Activated T-cell treated with anti-CD3 and anti-CD28 coated beads for 1 hour (primary cell): ENCODE data around the gene ACAN.

Experiments used
- DNase-seq: peaks from one replicate; pipeline ENCODE4 v3.0.0-alpha.2; 2020; ENCODE audit warnings: low read depth

Gene ACAN

GRCh38 chr15:88803241-88803919 lies at the start of gene ACAN:
ACAN (plus strand) TSS chr15:88803436; CDS start chr15:88836207, 32,771 bp downstream.
- DNase-seq = no peak

- no peak for DNase-seq
Measured at GRCh38 chr15:88756521-88756920, 46.7 kb upstream of the ACAN start.

- no peak for DNase-seq
Measured at GRCh38 chr15:88756921-88757320, 46.3 kb upstream of the ACAN start.

GRCh38 chr15:88759872-88760271 lies 43.4 kb upstream of the ACAN start:
- no peak for DNase-seq

GRCh38 chr15:88764448-88764847 lies 38.8 kb upstream of the ACAN start:
- no peak for DNase-seq

GRCh38 chr15:88765212-88765611 lies 38.0 kb upstream of the ACAN start:
- no peak for DNase-seq

GRCh38 chr15:88769161-88769971 lies 33.9 kb upstream of the ACAN start:
- no peak for DNase-seq

- DNase-seq = no peak
Measured at GRCh38 chr15:88775776-88776175, 27.5 kb upstream of the ACAN start.

GRCh38 chr15:88776646-88777045 lies 26.6 kb upstream of the ACAN start:
- no peak for DNase-seq

- DNase-seq = no peak
Measured at GRCh38 chr15:88779944-88780343, 23.3 kb upstream of the ACAN start.

- DNase-seq = no peak
Measured at GRCh38 chr15:88782465-88782864, 20.8 kb upstream of the ACAN start.

- DNase-seq = no peak
Measured at GRCh38 chr15:88785217-88785616, 18.0 kb upstream of the ACAN start.

- DNase-seq = no peak
Measured at GRCh38 chr15:88788036-88788435, 15.2 kb upstream of the ACAN start.

- no peak for DNase-seq
Measured at GRCh38 chr15:88788816-88789215, 14.4 kb upstream of the ACAN start.

- no peak for DNase-seq
Measured at GRCh38 chr15:88790486-88790885, 12.8 kb upstream of the ACAN start.

GRCh38 chr15:88791637-88792036 lies 11.6 kb upstream of the ACAN start:
- DNase-seq = no peak

- no peak for DNase-seq
Measured at GRCh38 chr15:88792342-88793282, 10.6 kb upstream of the ACAN start.

GRCh38 chr15:88794001-88794400 lies 9.2 kb upstream of the ACAN start:
- DNase-seq = no peak

GRCh38 chr15:88797663-88798339 lies 5.4 kb upstream of the ACAN start:
- DNase-seq = no peak

GRCh38 chr15:88799341-88799740 lies 3.9 kb upstream of the ACAN start:
- DNase-seq = no peak

GRCh38 chr15:88800026-88800425 lies 3.2 kb upstream of the ACAN start:
- DNase-seq = no peak

GRCh38 chr15:88800738-88801137 lies 2.5 kb upstream of the ACAN start:
- DNase-seq = no peak
